Neural progenitor cell (in vitro differentiated cells): ENCODE measurements around the gene PDHB.

Experiments
- EZH2 ChIP-seq: fragments of 200-600 bp; sonication (generic); IDR thresholded peaks from 2 replicates; pipeline ENCODE4 v1.6.1; 2017; ENCODE audit warnings: antibody characterized with exemption, mild to moderate bottlenecking, moderate library complexity
- EZH2phosphoT487 ChIP-seq: fragments of 200-600 bp; sonication (generic); IDR thresholded peaks from 2 replicates; pipeline ENCODE4 v1.6.1; 2017; ENCODE audit warnings: antibody characterized with exemption
- TF ChIP-seq, protein P1 (sequence below): fragments of 200-600 bp; sonication (generic); IDR thresholded peaks from 2 replicates; pipeline ENCODE4 v1.5.1; 2017; ENCODE audit warnings: antibody characterized with exemption, mild to moderate bottlenecking

DNA sequence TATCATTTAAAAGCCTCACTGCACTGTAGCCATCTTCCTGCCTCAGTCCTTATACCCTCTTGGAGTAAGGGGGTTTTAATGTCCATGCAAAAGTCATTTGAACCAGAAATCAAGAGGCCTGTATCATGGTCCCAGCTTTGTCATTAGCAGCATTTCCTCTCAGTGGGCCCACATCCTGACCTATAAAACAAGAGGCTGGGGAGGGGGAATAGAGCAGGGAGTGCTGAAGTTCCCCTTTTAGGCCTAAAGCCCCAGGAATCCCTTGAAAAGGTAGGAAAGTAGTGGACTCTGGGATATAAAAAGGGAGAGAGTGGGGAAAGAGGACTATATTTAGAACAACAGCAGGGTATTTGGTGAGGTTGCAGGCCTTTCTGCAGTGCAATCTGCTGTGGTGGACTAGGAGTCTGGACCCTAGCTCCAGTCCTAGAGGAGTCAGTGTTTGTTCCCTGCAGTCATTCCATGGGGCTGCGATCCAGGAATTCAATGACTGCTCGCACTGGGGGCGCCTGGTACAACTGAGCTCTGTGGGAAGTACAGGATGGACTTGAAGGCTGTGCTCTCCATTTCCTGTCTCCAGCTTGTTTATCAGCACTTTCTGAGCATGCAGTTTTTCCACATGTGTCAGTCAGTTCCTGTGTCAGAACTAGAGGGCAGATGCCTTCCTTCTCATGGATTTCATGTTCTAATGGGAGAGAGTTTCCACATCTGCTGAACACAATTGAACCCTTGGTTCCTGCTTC lies 46.8 kb downstream of the PDHB start:
- TF ChIP-seq EZH2 (no peak), EZH2phosphoT487 (no peak)
- TF ChIP-seq, protein P1, sequence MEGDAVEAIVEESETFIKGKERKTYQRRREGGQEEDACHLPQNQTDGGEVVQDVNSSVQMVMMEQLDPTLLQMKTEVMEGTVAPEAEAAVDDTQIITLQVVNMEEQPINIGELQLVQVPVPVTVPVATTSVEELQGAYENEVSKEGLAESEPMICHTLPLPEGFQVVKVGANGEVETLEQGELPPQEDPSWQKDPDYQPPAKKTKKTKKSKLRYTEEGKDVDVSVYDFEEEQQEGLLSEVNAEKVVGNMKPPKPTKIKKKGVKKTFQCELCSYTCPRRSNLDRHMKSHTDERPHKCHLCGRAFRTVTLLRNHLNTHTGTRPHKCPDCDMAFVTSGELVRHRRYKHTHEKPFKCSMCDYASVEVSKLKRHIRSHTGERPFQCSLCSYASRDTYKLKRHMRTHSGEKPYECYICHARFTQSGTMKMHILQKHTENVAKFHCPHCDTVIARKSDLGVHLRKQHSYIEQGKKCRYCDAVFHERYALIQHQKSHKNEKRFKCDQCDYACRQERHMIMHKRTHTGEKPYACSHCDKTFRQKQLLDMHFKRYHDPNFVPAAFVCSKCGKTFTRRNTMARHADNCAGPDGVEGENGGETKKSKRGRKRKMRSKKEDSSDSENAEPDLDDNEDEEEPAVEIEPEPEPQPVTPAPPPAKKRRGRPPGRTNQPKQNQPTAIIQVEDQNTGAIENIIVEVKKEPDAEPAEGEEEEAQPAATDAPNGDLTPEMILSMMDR: no peak
